GM12878 (cell line): ENCODE results near the gene COG7. TPM values are rescaled to one million over a fixed set of nuclear protein-coding genes. Genes with fewer than 3 reads are reported as not detected.

Experiments
- CBX5 ChIP-seq: sonication (generic); IDR thresholded peaks from 2 replicates; pipeline ENCODE4 v1.6.1; 2016; ENCODE audit warnings: low read depth, moderate library complexity, mild to moderate bottlenecking, inconsistent platforms
- CHD4 ChIP-seq: fragments of 200-600 bp; sonication (generic); IDR thresholded peaks from 2 replicates; pipeline ENCODE4 v1.6.1; 2016; ENCODE audit warnings: mild to moderate bottlenecking
- NFYA ChIP-seq: IDR thresholded peaks from 2 replicates; pipeline ENCODE4 v1.6.1; 2011; ENCODE audit warnings: low read depth, mild to moderate bottlenecking, low read length, improper control_type of control experiment, borderline replicate concordance
- SIX5 ChIP-seq: IDR thresholded peaks from 2 replicates; pipeline ENCODE4 v1.6.1; 2011; ENCODE audit warnings: mild to moderate bottlenecking, low read depth, low read length, moderate library complexity; ENCODE audit not compliant: severe bottlenecking
- YY1 ChIP-seq: IDR thresholded peaks from 2 replicates; pipeline ENCODE4 v1.6.1; 2011; ENCODE audit warnings: low read depth, mild to moderate bottlenecking, low read length
- polyA plus RNA-seq, 11 experiments: library from polyadenylated mRNA; depleted of rRNA in 4 of 11; unstranded in 6 of 11; stranded (reverse) in 5 of 11; fragments of >200 nt; fragmentation: Nextera tagmentation in 4 of 11; fragmentation: Illumina TruSeq in 1 of 11; extraction: Ambion mirVana in 4 of 11; extraction: Trizol in 1 of 11; gene quantifications; 1 replicate in 1 of 11; 2 replicates in 10 of 11; pipeline versions ENCODE4 v1.2.1 to v1.2.3, GENCODE V29; 2011 to 2016; ENCODE audit warnings: inconsistent platforms in 2 of 11, missing spikeins in 2 of 11, low read depth in 1 of 11
- total RNA-seq, 4 experiments: library from RNA; depleted of rRNA in 3 of 4; stranded (reverse); fragments of >200 nt in 3 of 4; fragmentation: Illumina TruSeq in 1 of 4; extraction: Trizol in 1 of 4; gene quantifications; 2 replicates each; pipeline versions ENCODE4 v1.2.1 to v1.2.3, GENCODE V29; 2013 to 2021
- TF ChIP-seq, protein P1 (sequence below): fragments of 450-650 bp; IDR thresholded peaks from 2 replicates; pipeline ENCODE4 v1.6.1; 2017; ENCODE audit warnings: mild to moderate bottlenecking, moderate library complexity
- TF ChIP-seq, protein P2 (sequence below): fragments of 150-350 bp; IDR thresholded peaks from 2 replicates; pipeline ENCODE4 v1.6.1; 2016; ENCODE audit warnings: low read depth, low read length

COG7 gene
- total and polyA plus RNA-seq, 10 of the 15 experiments (the other 5 are each of a cell fraction or from before 2014, with no cell fraction given), result 2.9 to 24.0 (median 10.0) TPM

DNA sequence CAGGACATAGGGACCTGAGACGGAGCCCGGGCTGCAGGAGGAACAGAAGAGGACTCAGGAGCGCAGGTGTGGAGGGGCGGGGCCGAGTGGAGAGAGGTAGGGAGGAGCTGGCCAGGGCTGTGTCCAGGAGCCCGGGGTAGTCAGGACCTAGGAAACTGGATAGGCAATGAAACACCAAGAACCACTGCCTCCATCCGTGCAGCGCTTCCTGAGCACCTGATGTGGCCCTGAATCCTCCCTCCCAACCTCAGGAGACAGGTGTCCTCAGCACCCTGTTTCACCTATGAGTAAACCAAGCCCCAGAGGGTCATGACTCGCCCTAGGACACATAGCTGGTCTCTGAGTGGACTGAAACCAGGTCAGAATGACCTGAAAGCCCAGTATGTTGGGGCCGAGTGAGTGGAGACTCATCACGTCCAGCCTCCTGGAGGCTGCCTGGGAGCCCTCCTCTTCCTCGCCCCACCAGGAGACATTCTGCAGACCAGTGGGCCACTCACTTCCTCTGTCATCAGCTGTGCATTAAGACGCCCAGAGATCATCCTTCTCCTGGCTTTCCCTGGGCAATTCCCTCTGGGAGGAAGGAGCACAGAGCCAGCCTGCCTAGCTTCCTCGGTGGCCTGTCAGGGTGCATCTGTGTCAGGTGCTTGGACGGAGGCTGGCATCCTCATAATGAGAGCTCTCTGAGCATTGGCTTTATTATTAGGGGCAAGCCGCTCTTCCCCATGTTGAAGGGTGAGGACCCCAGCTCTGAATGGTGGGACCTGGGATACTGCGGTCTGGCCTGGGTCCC lies 78.1 kb downstream of the COG7 start (continued):
- TF ChIP-seq, protein P1, sequence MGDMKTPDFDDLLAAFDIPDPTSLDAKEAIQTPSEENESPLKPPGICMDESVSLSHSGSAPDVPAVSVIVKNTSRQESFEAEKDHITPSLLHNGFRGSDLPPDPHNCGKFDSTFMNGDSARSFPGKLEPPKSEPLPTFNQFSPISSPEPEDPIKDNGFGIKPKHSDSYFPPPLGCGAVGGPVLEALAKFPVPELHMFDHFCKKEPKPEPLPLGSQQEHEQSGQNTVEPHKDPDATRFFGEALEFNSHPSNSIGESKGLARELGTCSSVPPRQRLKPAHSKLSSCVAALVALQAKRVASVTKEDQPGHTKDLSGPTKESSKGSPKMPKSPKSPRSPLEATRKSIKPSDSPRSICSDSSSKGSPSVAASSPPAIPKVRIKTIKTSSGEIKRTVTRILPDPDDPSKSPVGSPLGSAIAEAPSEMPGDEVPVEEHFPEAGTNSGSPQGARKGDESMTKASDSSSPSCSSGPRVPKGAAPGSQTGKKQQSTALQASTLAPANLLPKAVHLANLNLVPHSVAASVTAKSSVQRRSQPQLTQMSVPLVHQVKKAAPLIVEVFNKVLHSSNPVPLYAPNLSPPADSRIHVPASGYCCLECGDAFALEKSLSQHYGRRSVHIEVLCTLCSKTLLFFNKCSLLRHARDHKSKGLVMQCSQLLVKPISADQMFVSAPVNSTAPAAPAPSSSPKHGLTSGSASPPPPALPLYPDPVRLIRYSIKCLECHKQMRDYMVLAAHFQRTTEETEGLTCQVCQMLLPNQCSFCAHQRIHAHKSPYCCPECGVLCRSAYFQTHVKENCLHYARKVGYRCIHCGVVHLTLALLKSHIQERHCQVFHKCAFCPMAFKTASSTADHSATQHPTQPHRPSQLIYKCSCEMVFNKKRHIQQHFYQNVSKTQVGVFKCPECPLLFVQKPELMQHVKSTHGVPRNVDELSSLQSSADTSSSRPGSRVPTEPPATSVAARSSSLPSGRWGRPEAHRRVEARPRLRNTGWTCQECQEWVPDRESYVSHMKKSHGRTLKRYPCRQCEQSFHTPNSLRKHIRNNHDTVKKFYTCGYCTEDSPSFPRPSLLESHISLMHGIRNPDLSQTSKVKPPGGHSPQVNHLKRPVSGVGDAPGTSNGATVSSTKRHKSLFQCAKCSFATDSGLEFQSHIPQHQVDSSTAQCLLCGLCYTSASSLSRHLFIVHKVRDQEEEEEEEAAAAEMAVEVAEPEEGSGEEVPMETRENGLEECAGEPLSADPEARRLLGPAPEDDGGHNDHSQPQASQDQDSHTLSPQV, result no peak
- TF ChIP-seq YY1, result no peak
- TF ChIP-seq, protein P2, sequence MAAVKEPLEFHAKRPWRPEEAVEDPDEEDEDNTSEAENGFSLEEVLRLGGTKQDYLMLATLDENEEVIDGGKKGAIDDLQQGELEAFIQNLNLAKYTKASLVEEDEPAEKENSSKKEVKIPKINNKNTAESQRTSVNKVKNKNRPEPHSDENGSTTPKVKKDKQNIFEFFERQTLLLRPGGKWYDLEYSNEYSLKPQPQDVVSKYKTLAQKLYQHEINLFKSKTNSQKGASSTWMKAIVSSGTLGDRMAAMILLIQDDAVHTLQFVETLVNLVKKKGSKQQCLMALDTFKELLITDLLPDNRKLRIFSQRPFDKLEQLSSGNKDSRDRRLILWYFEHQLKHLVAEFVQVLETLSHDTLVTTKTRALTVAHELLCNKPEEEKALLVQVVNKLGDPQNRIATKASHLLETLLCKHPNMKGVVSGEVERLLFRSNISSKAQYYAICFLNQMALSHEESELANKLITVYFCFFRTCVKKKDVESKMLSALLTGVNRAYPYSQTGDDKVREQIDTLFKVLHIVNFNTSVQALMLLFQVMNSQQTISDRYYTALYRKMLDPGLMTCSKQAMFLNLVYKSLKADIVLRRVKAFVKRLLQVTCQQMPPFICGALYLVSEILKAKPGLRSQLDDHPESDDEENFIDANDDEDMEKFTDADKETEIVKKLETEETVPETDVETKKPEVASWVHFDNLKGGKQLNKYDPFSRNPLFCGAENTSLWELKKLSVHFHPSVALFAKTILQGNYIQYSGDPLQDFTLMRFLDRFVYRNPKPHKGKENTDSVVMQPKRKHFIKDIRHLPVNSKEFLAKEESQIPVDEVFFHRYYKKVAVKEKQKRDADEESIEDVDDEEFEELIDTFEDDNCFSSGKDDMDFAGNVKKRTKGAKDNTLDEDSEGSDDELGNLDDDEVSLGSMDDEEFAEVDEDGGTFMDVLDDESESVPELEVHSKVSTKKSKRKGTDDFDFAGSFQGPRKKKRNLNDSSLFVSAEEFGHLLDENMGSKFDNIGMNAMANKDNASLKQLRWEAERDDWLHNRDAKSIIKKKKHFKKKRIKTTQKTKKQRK, result no peak
- no peak for TF ChIP-seq SIX5
- TF ChIP-seq CBX5, result no peak
- TF ChIP-seq CHD4, result no peak
- no peak for TF ChIP-seq NFYA
- TF ChIP-seq, all 136 proteins: peak for 0
